NCI-H2196 (cell line): Measurements from ENCODE around the gene REM2.

Source experiments
- DNase-seq: peaks from one replicate; lab custom pipeline; 2025; ENCODE audit not compliant: unreplicated experiment; lab: John Stamatoyannopoulos, UW

REM2 gene

GRCh38 chr14:22872833-22873520, 10.0 kb upstream of the REM2 start:
- no peak for DNase-seq

GRCh38 chr14:22875003-22875747, 7.8 kb upstream of the REM2 start:
- DNase-seq = no peak

- DNase-seq = no peak
Observed at GRCh38 chr14:22875748-22876319, 7.2 kb upstream of the REM2 start.

GRCh38 chr14:22877000-22877501, 6.0 kb upstream of the REM2 start:
- DNase-seq = no peak

GRCh38 chr14:22878271-22879246, 4.5 kb upstream of the REM2 start:
- DNase-seq = no peak

GRCh38 chr14:22882064-22882463, 958 bp upstream of the REM2 start:
- no peak for DNase-seq

- DNase-seq = peak; percentile 85
Observed at GRCh38 chr14:22882529-22883172, 371 bp upstream of the REM2 start.

- DNase-seq = no peak
Observed at GRCh38 chr14:22884076-22884737, 1.2 kb downstream of the REM2 start.

GRCh38 chr14:22884738-22885523, 1.9 kb downstream of the REM2 start:
- DNase-seq = no peak

- DNase-seq = no peak
Observed at GRCh38 chr14:22885975-22886374, 3.0 kb downstream of the REM2 start.

GRCh38 chr14:22886500-22887259, 3.7 kb downstream of the REM2 start:
- peak; percentile 88 for DNase-seq

GRCh38 chr14:22887260-22887989, 4.4 kb downstream of the REM2 start:
- DNase-seq = peak; percentile 89

GRCh38 chr14:22887990-22888378, 5.0 kb downstream of the REM2 start:
- DNase-seq = no peak

GRCh38 chr14:22888662-22889061, 5.6 kb downstream of the REM2 start:
- no peak for DNase-seq

- no peak for DNase-seq
Observed at GRCh38 chr14:22890416-22890815, 7.4 kb downstream of the REM2 start.

- no peak for DNase-seq
Observed at GRCh38 chr14:22892488-22892887, 9.5 kb downstream of the REM2 start.

- no peak for DNase-seq
Observed at GRCh38 chr14:22893706-22894105, 10.7 kb downstream of the REM2 start.

- no peak for DNase-seq
Observed at GRCh38 chr14:22895402-22895801, 12.4 kb downstream of the REM2 start.
